GM23338 (cell line): ENCODE measurements around the gene PACS2. TPM values are rescaled to one million over a fixed set of nuclear protein-coding genes. Genes with fewer than 3 reads are reported as not detected.

ENCODE experiments used
- ATAC-seq: fragments of 200-7000 bp; cut with Tn5 transposase; 3 replicates; pipeline ENCODE4 v1.9.1; 2020
- DNase-seq: peaks from one replicate; pipeline ENCODE4 v3.0.0-alpha.2; 2015; ENCODE audit warnings: low spot score
- H2AFZ ChIP-seq: fragments of 200-600 bp; sonication (generic); 2 replicates; pipeline ENCODE4 v1.8.0; 2016; ENCODE audit warnings: antibody characterized with exemption, mild to moderate bottlenecking, moderate library complexity
- H3F3A ChIP-seq: fragments of 200-600 bp; sonication (generic); replicated peaks from 2 replicates; pipeline ENCODE4 v1.8.0; 2017; ENCODE audit warnings: antibody characterized with exemption, mixed run types, low read depth
- H3K27ac ChIP-seq: fragments of 200-600 bp; sonication (generic); 2 replicates; pipeline ENCODE4 v1.6.1; 2016; ENCODE audit warnings: low read depth
- H3K27me3 ChIP-seq: fragments of 200-600 bp; sonication (generic); 2 replicates; pipeline ENCODE4 v1.8.0; 2016; ENCODE audit warnings: mild to moderate bottlenecking, mixed run types, moderate library complexity; ENCODE audit not compliant: insufficient read depth
- H3K36me3 ChIP-seq: fragments of 200-600 bp; sonication (generic); 2 replicates; pipeline ENCODE4 v1.8.0; 2016; ENCODE audit warnings: mild to moderate bottlenecking; ENCODE audit not compliant: insufficient read depth
- H3K4me1 ChIP-seq: fragments of 200-600 bp; sonication (generic); 2 replicates; pipeline ENCODE4 v1.8.0; 2016; ENCODE audit warnings: mild to moderate bottlenecking, moderate library complexity; ENCODE audit not compliant: insufficient read depth
- H3K4me2 ChIP-seq: fragments of 200-600 bp; sonication (generic); 2 replicates; pipeline ENCODE4 v1.7.1; 2017; ENCODE audit warnings: mixed run types
- H3K4me3 ChIP-seq: fragments of 200-600 bp; sonication (generic); 2 replicates; pipeline ENCODE4 v1.6.1; 2016; ENCODE audit warnings: mixed run types
- H3K79me2 ChIP-seq: fragments of 200-600 bp; sonication (generic); replicated peaks from 2 replicates; pipeline ENCODE4 v1.8.0; 2017; ENCODE audit warnings: mild to moderate bottlenecking; ENCODE audit not compliant: insufficient read depth
- H3K9me2 ChIP-seq: fragments of 200-600 bp; sonication (generic); 2 replicates; pipeline ENCODE4 v1.8.0; 2017; ENCODE audit not compliant: insufficient read depth
- H4K20me1 ChIP-seq: fragments of 200-600 bp; sonication (generic); replicated peaks from 2 replicates; pipeline ENCODE4 v1.8.0; 2017; ENCODE audit warnings: mild to moderate bottlenecking; ENCODE audit not compliant: insufficient read depth
- H3K27ac Mint-ChIP-seq: 2 replicates; pipeline ENCODE4 v1.8.0; 2020; ENCODE audit warnings: inconsistent platforms, mild to moderate bottlenecking, moderate library complexity, mixed read lengths
- H3K27me3 Mint-ChIP-seq: 3 replicates; pipeline ENCODE4 v1.8.0; 2022; ENCODE audit warnings: low read depth, mild to moderate bottlenecking, moderate library complexity, mixed read lengths, inconsistent platforms; ENCODE audit not compliant: insufficient read depth, poor library complexity
- H3K36me3 Mint-ChIP-seq: 3 replicates; pipeline ENCODE4 v1.8.0; 2021; ENCODE audit warnings: low read depth, mild to moderate bottlenecking, inconsistent platforms, moderate library complexity, mixed read lengths
- H3K4me1 Mint-ChIP-seq: 3 replicates; pipeline ENCODE4 v1.8.0; 2020; ENCODE audit warnings: mild to moderate bottlenecking, inconsistent platforms, mixed read lengths
- H3K4me3 Mint-ChIP-seq: 3 replicates; pipeline ENCODE4 v1.8.0; 2021; ENCODE audit warnings: moderate library complexity, mild to moderate bottlenecking, inconsistent platforms, mixed read lengths
- H3K9me3 Mint-ChIP-seq: 3 replicates; pipeline ENCODE4 v1.8.0; 2020; ENCODE audit warnings: moderate library complexity, mild to moderate bottlenecking, inconsistent platforms, mixed read lengths
- CREB1 ChIP-seq: fragments of 250-450 bp; sonication (Bioruptor Pico); IDR thresholded peaks from 2 replicates; pipeline ENCODE4 v1.5.0; 2020; ENCODE audit warnings: low read depth, mild to moderate bottlenecking, moderate library complexity
- CTCF ChIP-seq, 2 experiments: fragments of 200-600 bp in 1 of 2; sonication (generic) in 1 of 2; conservative IDR thresholded peaks; 2 replicates each; pipeline versions ENCODE4 v1.5.1 to v1.6.1; 2016 to 2017; ENCODE audit warnings: antibody characterized with exemption in 2 of 2, low read depth in 2 of 2, mild to moderate bottlenecking in 2 of 2, moderate library complexity in 1 of 2
- EZH2 ChIP-seq: fragments of 200-600 bp; sonication (generic); IDR thresholded peaks from one replicate; pipeline ENCODE4 v1.8.0; 2017; ENCODE audit warnings: antibody characterized with exemption, mild to moderate bottlenecking, low read depth; ENCODE audit not compliant: unreplicated experiment
- EZH2phosphoT487 ChIP-seq: fragments of 200-600 bp; sonication (generic); IDR thresholded peaks from one replicate; pipeline ENCODE4 v1.8.1; 2018; ENCODE audit warnings: antibody characterized with exemption; ENCODE audit not compliant: unreplicated experiment
- JUNB ChIP-seq: IDR thresholded peaks from one replicate; pipeline ENCODE4 v1.6.1; 2016; ENCODE audit warnings: antibody characterized with exemption; ENCODE audit not compliant: unreplicated experiment
- NANOG ChIP-seq: IDR thresholded peaks from 2 replicates; pipeline ENCODE4 v1.6.1; 2016; ENCODE audit warnings: antibody characterized with exemption, borderline replicate concordance
- POLR2AphosphoS5 ChIP-seq: IDR thresholded peaks from 2 replicates; pipeline ENCODE4 v1.6.1; 2016; ENCODE audit warnings: antibody characterized with exemption, low read depth
- STAT1 ChIP-seq: IDR thresholded peaks from one replicate; pipeline ENCODE4 v1.6.1; 2016; ENCODE audit warnings: antibody characterized with exemption; ENCODE audit not compliant: unreplicated experiment
- ZNF114 ChIP-seq: fragments of 250-450 bp; sonication (Bioruptor Pico); IDR thresholded peaks from 2 replicates; pipeline ENCODE4 v1.5.0; 2020; ENCODE audit warnings: mild to moderate bottlenecking, moderate library complexity
- ZNF331 ChIP-seq: fragments of 250-450 bp; sonication (Bioruptor Pico); IDR thresholded peaks from 2 replicates; pipeline ENCODE4 v1.5.0; 2020; ENCODE audit warnings: low read depth, mild to moderate bottlenecking, moderate library complexity
- polyA plus RNA-seq: library from polyadenylated mRNA; unstranded; fragments of >200 nt; fragmentation: Nextera tagmentation; extraction: Ambion mirVana; gene quantifications from 2 replicates; pipeline ENCODE4 v1.2.1, GENCODE V29; 2016
- total RNA-seq: library from RNA; depleted of rRNA; stranded (reverse); fragments of >200 nt; shearing (Covaris generic); gene quantifications from 2 replicates; pipeline ENCODE4 v1.2.3, GENCODE V29; 2014
- TF ChIP-seq, protein P1 (sequence below): fragments of 250-450 bp; sonication (Bioruptor Pico); IDR thresholded peaks from 2 replicates; pipeline ENCODE4 v1.5.0; 2020; ENCODE audit warnings: mild to moderate bottlenecking, moderate library complexity
- TF ChIP-seq, protein P2 (sequence below): IDR thresholded peaks from 2 replicates; pipeline ENCODE4 v1.6.1; 2016; ENCODE audit warnings: antibody characterized with exemption
- TF ChIP-seq, protein P3 (sequence below): IDR thresholded peaks from one replicate; pipeline ENCODE4 v1.6.1; 2018; ENCODE audit warnings: antibody characterized with exemption; ENCODE audit not compliant: unreplicated experiment

The PACS2 gene
- total and polyA plus RNA-seq, 2 experiments from 2014 or later, result 22.5 to 79.0 TPM

- Histone ChIP-seq H3F3A (no peaks in the 10 kb centered on the region), H3K27ac (no peak overlapping the region), H3K4me2 (no peak overlapping the region), H3K9me2 (no peaks in the 10 kb centered on the region), H3K27me3 (no peaks in the 10 kb centered on the region), H3K36me3 (no peaks in the 10 kb centered on the region), H4K20me1 (peaks cover 36% of the 10 kb centered on the region), H3K4me1 (no peaks in the 10 kb centered on the region), H3K4me3 (no peak overlapping the region), H3K79me2 (peaks cover 53% of the 10 kb centered on the region), H2AFZ (no peak overlapping the region)
- no peaks in the 10 kb centered on the region for H3K9me3 Mint-ChIP-seq
- H3K36me3 Mint-ChIP-seq, result peaks cover 18% of the 10 kb centered on the region
- H3K4me1 Mint-ChIP-seq, result peaks cover 15% of the 10 kb centered on the region
- peaks cover under 1% of the 10 kb centered on the region for H3K27me3 Mint-ChIP-seq
- ATAC-seq (no peak), DNase-seq (no peak)
- H3K4me3 Mint-ChIP-seq, result no peak overlapping the region
- no peak overlapping the region for H3K27ac Mint-ChIP-seq
- TF ChIP-seq CTCF (conservative IDR thresholded peaks at IDR 0.05; ENCODE audit: low read depth in 2 of 2) (no peak), ZNF331 (CRISPR knock-in tag) (no peak), POLR2AphosphoS5 (no peak; the same call in 1 of the 2 replicates), EZH2 (no peak), JUNB (no peak), STAT1 (no peak), NANOG (no peak), EZH2phosphoT487 (no peak), CREB1 (CRISPR knock-in tag) (no peak), ZNF114 (no peak)
- TF ChIP-seq, protein P1, sequence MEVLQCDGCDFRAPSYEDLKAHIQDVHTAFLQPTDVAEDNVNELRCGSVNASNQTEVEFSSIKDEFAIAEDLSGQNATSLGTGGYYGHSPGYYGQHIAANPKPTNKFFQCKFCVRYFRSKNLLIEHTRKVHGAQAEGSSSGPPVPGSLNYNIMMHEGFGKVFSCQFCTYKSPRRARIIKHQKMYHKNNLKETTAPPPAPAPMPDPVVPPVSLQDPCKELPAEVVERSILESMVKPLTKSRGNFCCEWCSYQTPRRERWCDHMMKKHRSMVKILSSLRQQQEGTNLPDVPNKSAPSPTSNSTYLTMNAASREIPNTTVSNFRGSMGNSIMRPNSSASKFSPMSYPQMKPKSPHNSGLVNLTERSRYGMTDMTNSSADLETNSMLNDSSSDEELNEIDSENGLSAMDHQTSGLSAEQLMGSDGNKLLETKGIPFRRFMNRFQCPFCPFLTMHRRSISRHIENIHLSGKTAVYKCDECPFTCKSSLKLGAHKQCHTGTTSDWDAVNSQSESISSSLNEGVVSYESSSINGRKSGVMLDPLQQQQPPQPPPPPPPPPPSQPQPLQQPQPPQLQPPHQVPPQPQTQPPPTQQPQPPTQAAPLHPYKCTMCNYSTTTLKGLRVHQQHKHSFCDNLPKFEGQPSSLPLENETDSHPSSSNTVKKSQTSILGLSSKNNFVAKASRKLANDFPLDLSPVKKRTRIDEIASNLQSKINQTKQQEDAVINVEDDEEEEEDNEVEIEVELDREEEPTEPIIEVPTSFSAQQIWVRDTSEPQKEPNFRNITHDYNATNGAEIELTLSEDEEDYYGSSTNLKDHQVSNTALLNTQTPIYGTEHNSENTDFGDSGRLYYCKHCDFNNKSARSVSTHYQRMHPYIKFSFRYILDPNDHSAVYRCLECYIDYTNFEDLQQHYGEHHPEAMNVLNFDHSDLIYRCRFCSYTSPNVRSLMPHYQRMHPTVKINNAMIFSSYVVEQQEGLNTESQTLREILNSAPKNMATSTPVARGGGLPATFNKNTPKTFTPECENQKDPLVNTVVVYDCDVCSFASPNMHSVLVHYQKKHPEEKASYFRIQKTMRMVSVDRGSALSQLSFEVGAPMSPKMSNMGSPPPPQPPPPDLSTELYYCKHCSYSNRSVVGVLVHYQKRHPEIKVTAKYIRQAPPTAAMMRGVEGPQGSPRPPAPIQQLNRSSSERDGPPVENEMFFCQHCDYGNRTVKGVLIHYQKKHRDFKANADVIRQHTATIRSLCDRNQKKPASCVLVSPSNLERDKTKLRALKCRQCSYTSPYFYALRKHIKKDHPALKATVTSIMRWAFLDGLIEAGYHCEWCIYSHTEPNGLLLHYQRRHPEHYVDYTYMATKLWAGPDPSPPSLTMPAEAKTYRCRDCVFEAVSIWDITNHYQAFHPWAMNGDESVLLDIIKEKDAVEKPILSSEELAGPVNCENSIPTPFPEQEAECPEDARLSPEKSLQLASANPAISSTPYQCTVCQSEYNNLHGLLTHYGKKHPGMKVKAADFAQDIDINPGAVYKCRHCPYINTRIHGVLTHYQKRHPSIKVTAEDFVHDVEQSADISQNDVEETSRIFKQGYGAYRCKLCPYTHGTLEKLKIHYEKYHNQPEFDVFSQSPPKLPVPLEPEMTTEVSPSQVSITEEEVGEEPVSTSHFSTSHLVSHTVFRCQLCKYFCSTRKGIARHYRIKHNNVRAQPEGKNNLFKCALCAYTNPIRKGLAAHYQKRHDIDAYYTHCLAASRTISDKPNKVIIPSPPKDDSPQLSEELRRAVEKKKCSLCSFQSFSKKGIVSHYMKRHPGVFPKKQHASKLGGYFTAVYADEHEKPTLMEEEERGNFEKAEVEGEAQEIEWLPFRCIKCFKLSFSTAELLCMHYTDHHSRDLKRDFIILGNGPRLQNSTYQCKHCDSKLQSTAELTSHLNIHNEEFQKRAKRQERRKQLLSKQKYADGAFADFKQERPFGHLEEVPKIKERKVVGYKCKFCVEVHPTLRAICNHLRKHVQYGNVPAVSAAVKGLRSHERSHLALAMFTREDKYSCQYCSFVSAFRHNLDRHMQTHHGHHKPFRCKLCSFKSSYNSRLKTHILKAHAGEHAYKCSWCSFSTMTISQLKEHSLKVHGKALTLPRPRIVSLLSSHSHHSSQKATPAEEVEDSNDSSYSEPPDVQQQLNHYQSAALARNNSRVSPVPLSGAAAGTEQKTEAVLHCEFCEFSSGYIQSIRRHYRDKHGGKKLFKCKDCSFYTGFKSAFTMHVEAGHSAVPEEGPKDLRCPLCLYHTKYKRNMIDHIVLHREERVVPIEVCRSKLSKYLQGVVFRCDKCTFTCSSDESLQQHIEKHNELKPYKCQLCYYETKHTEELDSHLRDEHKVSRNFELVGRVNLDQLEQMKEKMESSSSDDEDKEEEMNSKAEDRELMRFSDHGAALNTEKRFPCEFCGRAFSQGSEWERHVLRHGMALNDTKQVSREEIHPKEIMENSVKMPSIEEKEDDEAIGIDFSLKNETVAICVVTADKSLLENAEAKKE (CRISPR knock-in tag), result no peak
- TF ChIP-seq, protein P2, sequence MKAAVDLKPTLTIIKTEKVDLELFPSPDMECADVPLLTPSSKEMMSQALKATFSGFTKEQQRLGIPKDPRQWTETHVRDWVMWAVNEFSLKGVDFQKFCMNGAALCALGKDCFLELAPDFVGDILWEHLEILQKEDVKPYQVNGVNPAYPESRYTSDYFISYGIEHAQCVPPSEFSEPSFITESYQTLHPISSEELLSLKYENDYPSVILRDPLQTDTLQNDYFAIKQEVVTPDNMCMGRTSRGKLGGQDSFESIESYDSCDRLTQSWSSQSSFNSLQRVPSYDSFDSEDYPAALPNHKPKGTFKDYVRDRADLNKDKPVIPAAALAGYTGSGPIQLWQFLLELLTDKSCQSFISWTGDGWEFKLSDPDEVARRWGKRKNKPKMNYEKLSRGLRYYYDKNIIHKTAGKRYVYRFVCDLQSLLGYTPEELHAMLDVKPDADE, result no peak
- TF ChIP-seq, protein P3, sequence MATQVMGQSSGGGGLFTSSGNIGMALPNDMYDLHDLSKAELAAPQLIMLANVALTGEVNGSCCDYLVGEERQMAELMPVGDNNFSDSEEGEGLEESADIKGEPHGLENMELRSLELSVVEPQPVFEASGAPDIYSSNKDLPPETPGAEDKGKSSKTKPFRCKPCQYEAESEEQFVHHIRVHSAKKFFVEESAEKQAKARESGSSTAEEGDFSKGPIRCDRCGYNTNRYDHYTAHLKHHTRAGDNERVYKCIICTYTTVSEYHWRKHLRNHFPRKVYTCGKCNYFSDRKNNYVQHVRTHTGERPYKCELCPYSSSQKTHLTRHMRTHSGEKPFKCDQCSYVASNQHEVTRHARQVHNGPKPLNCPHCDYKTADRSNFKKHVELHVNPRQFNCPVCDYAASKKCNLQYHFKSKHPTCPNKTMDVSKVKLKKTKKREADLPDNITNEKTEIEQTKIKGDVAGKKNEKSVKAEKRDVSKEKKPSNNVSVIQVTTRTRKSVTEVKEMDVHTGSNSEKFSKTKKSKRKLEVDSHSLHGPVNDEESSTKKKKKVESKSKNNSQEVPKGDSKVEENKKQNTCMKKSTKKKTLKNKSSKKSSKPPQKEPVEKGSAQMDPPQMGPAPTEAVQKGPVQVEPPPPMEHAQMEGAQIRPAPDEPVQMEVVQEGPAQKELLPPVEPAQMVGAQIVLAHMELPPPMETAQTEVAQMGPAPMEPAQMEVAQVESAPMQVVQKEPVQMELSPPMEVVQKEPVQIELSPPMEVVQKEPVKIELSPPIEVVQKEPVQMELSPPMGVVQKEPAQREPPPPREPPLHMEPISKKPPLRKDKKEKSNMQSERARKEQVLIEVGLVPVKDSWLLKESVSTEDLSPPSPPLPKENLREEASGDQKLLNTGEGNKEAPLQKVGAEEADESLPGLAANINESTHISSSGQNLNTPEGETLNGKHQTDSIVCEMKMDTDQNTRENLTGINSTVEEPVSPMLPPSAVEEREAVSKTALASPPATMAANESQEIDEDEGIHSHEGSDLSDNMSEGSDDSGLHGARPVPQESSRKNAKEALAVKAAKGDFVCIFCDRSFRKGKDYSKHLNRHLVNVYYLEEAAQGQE, result no peak
Observed at GRCh38 chr14:105437723-105438500, 123.4 kb downstream of the PACS2 start.
